DOHH2 (cell line): ENCODE measurements around the gene SNX24.

Experiments
- CTCF ChIP-seq: fragments of 200-600 bp; sonication (generic); IDR thresholded peaks from one replicate; pipeline ENCODE4 v1.5.1; 2014; ENCODE audit warnings: antibody characterized with exemption, mild to moderate bottlenecking, low read depth, low read length; ENCODE audit not compliant: poor library complexity, severe bottlenecking
- EZH2phosphoT487 ChIP-seq: fragments of 200-600 bp; sonication (generic); IDR thresholded peaks from 2 replicates; pipeline ENCODE4 v1.6.1; 2017; ENCODE audit warnings: borderline replicate concordance, mild to moderate bottlenecking, antibody characterized with exemption, low read length, moderate library complexity, mixed read lengths

- TF ChIP-seq CTCF: no peak
- TF ChIP-seq EZH2phosphoT487: no peak
These were observed 205.8 kb downstream of the SNX24 start for GRCh38 chr5:123051206-123051605.
